H1 (cell line): ENCODE measurements around the gene NFAM1. TPM values are rescaled to one million over a fixed set of nuclear protein-coding genes. Genes with fewer than 3 reads are reported as not detected.

Experiments used
- CTCF ChIA-PET: fragments of 300-600 bp; sonication (Branson Sonifier 250); formaldehyde crosslinking; loops from one replicate; lab custom pipeline; 2021; ENCODE audit not compliant: partially characterized antibody; lab: Charles Lee
- POLR2A ChIA-PET: fragments of 300-600 bp; sonication (Branson Sonifier 250); formaldehyde crosslinking; loops from one replicate; lab custom pipeline; 2021; ENCODE audit warnings: inconsistent platforms; ENCODE audit not compliant: partially characterized antibody; lab: Charles Lee
- DNase-seq, 2 experiments: peaks; one replicate each; pipeline versions ENCODE4 v3.0.0 to v3.0.0-alpha.2; 2010 to 2022; ENCODE audit warnings: low spot score in 2 of 2, low read depth in 1 of 2, mixed read lengths in 1 of 2
- FAIRE-seq: peaks from 2 replicates; lab custom pipeline; 2011; peaks lifted over from hg19 to GRCh38; lab: Jason Lieb, UNC
- H2AFZ ChIP-seq: 2 replicates; pipeline ENCODE4 v1.8.1; 2012; ENCODE audit warnings: low read length, inconsistent platforms
- H2AK5ac ChIP-seq: 2 replicates; pipeline ENCODE4 v1.6.1; 2013; ENCODE audit warnings: low read depth, low read length
- H2BK120ac ChIP-seq: replicated peaks from 2 replicates; pipeline ENCODE3; 2013; ENCODE audit warnings: low read depth, low read length, inconsistent platforms
- H2BK12ac ChIP-seq: 2 replicates; pipeline ENCODE4 v1.6.1; 2013; ENCODE audit warnings: low read depth, low read length
- H2BK15ac ChIP-seq: 2 replicates; pipeline ENCODE4 v1.6.1; 2013; ENCODE audit warnings: low read length
- H2BK20ac ChIP-seq: 2 replicates; pipeline ENCODE4 v1.6.1; 2013; ENCODE audit warnings: low read length
- H2BK5ac ChIP-seq: 2 replicates; pipeline ENCODE4 v1.6.1; 2013; ENCODE audit warnings: low read depth, low read length
- H3K14ac ChIP-seq: 2 replicates; pipeline ENCODE4 v1.6.1; 2013; ENCODE audit warnings: inconsistent platforms; ENCODE audit not compliant: insufficient read length
- H3K18ac ChIP-seq: 2 replicates; pipeline ENCODE4 v1.6.1; 2013; ENCODE audit warnings: low read length; ENCODE audit errors: extremely low read depth
- H3K23ac ChIP-seq: 2 replicates; pipeline ENCODE4 v1.6.1; 2013; ENCODE audit warnings: inconsistent platforms; ENCODE audit not compliant: insufficient read length
- H3K23me2 ChIP-seq: 2 replicates; pipeline ENCODE4 v1.6.1; 2013; ENCODE audit warnings: low read depth, low read length
- H3K27ac ChIP-seq: 2 replicates; pipeline ENCODE4 v1.6.1; 2011; ENCODE audit warnings: low read depth, low read length, inconsistent platforms
- H3K27me3 ChIP-seq, 4 experiments: replicated peaks in 1 of 4; 1 replicate in 1 of 4; 2 replicates in 3 of 4; pipeline versions ENCODE4 v1.6.1 to v1.8.1; 2011 to 2013; ENCODE audit warnings: low read length in 3 of 4, mild to moderate bottlenecking in 3 of 4, inconsistent platforms in 2 of 4, mixed read lengths in 2 of 4, moderate library complexity in 1 of 4; ENCODE audit not compliant: control insufficient read depth in 3 of 4, insufficient read depth in 3 of 4; ENCODE audit errors: extremely low read depth in 1 of 4
- H3K36me3 ChIP-seq, 4 experiments: 2 replicates each; pipeline versions ENCODE4 v1.6.1 to v1.8.1; 2011 to 2013; ENCODE audit warnings: mild to moderate bottlenecking in 4 of 4, low read length in 3 of 4, moderate library complexity in 2 of 4, control low read depth in 1 of 4, inconsistent platforms in 1 of 4; ENCODE audit not compliant: insufficient read depth in 4 of 4, control insufficient read depth in 2 of 4
- H3K4ac ChIP-seq: replicated peaks from 2 replicates; pipeline ENCODE3; 2013; ENCODE audit warnings: low read length, low read depth, mixed read lengths, inconsistent platforms; ENCODE audit not compliant: insufficient read length
- H3K4me1 ChIP-seq, 4 experiments: replicated peaks in 1 of 4; 1 replicate in 1 of 4; 2 replicates in 3 of 4; pipeline versions ENCODE4 v1.6.1 to v1.8.1; 2011 to 2013; ENCODE audit warnings: low read length in 3 of 4, inconsistent platforms in 2 of 4, mixed read lengths in 1 of 4; ENCODE audit not compliant: insufficient read depth in 4 of 4, control insufficient read depth in 3 of 4
- H3K4me2 ChIP-seq, 2 experiments: 2 replicates each; pipeline versions ENCODE4 v1.6.1 to v1.8.1; 2011 to 2013; ENCODE audit warnings: low read depth in 2 of 2, low read length in 2 of 2, control low read depth in 1 of 2, inconsistent platforms in 1 of 2, mild to moderate bottlenecking in 1 of 2; ENCODE audit not compliant: insufficient read depth in 1 of 2
- H3K4me3 ChIP-seq, 4 experiments: fragments of 200-600, 300-600 bp in 1 of 4; sonication (generic), shearing (Covaris generic), sonication (Bioruptor Twin) in 1 of 4; 2 replicates each; pipeline versions ENCODE4 v1.5.1 to v1.8.1; 2011 to 2016; ENCODE audit warnings: low read length in 4 of 4, low read depth in 3 of 4, control low read depth in 2 of 4, inconsistent platforms in 2 of 4, mild to moderate bottlenecking in 2 of 4, mixed read lengths in 1 of 4, moderate library complexity in 1 of 4; ENCODE audit not compliant: insufficient read depth in 2 of 4; ENCODE audit errors: extremely low read depth in 1 of 4
- H3K56ac ChIP-seq: replicated peaks from 2 replicates; pipeline ENCODE3; 2013; ENCODE audit warnings: low read depth, mild to moderate bottlenecking, mixed read lengths, low read length, inconsistent platforms; ENCODE audit not compliant: insufficient read length
- H3K79me1 ChIP-seq: 2 replicates; pipeline ENCODE4 v1.6.1; 2013; ENCODE audit warnings: low read depth, low read length, control low read depth
- H3K79me2 ChIP-seq, 2 experiments: 2 replicates each; pipeline versions ENCODE4 v1.6.1 to v1.8.1; 2012 to 2013; ENCODE audit warnings: low read length in 2 of 2, mild to moderate bottlenecking in 2 of 2, inconsistent platforms in 1 of 2; ENCODE audit not compliant: insufficient read depth in 2 of 2, control insufficient read depth in 1 of 2
- H3K9ac ChIP-seq, 4 experiments: replicated peaks in 1 of 4; 1 replicate in 1 of 4; 2 replicates in 3 of 4; pipeline versions ENCODE4 v1.6.1 to v1.8.1; 2011 to 2013; ENCODE audit warnings: low read depth in 3 of 4, low read length in 3 of 4, control low read depth in 2 of 4, mild to moderate bottlenecking in 2 of 4, moderate library complexity in 2 of 4, inconsistent platforms in 1 of 4; ENCODE audit errors: extremely low read depth in 1 of 4
- H3K9me3 ChIP-seq, 2 experiments: 2 replicates each; pipeline versions ENCODE4 v1.6.1 to v1.8.1; 2012 to 2013; ENCODE audit warnings: mild to moderate bottlenecking in 2 of 2, moderate library complexity in 2 of 2, control low read depth in 1 of 2, inconsistent platforms in 1 of 2, low read depth in 1 of 2, low read length in 1 of 2, mixed read lengths in 1 of 2; ENCODE audit not compliant: insufficient read depth in 2 of 2
- H4K20me1 ChIP-seq, 2 experiments: replicated peaks in 1 of 2; 2 replicates each; pipeline versions ENCODE3 to v1.8.1; 2011 to 2013; ENCODE audit warnings: inconsistent platforms in 2 of 2, low read length in 2 of 2, mild to moderate bottlenecking in 1 of 2; ENCODE audit not compliant: insufficient read depth in 2 of 2, control insufficient read depth in 1 of 2
- H4K5ac ChIP-seq: 2 replicates; pipeline ENCODE4 v1.6.1; 2013; ENCODE audit warnings: low read length, low read depth, mixed read lengths, inconsistent platforms; ENCODE audit not compliant: insufficient read length
- H4K8ac ChIP-seq: 2 replicates; pipeline ENCODE4 v1.8.0; 2013; ENCODE audit warnings: mild to moderate bottlenecking, moderate library complexity, low read length, inconsistent platforms; ENCODE audit not compliant: insufficient read depth; ENCODE audit errors: extremely low read depth
- H4K91ac ChIP-seq: replicated peaks from 2 replicates; pipeline ENCODE3; 2013; ENCODE audit warnings: low read length, mixed read lengths, inconsistent platforms; ENCODE audit not compliant: insufficient read length
- CEBPB ChIP-seq: IDR thresholded peaks from 2 replicates; pipeline ENCODE4 v1.6.1; 2012; ENCODE audit warnings: low read depth, low read length
- CTBP2 ChIP-seq: IDR thresholded peaks from 2 replicates; pipeline ENCODE4 v1.7.0; 2011; ENCODE audit warnings: borderline replicate concordance, mild to moderate bottlenecking, moderate library complexity, mixed read lengths, low read length; ENCODE audit not compliant: insufficient read depth, insufficient read length
- KDM1A ChIP-seq: fragments of 200-600, 300-600 bp; sonication (generic); IDR thresholded peaks from 2 replicates; pipeline ENCODE4 v1.7.1; 2016; ENCODE audit warnings: mild to moderate bottlenecking, low read length, borderline replicate concordance
- MAFK ChIP-seq: IDR thresholded peaks from 2 replicates; pipeline ENCODE4 v1.6.1; 2012; ENCODE audit warnings: low read depth, mild to moderate bottlenecking, improper control_type of control experiment, low read length
- PHF8 ChIP-seq: fragments of 200-600 bp; sonication (generic); conservative IDR thresholded peaks from 2 replicates; pipeline ENCODE4 v1.7.1; 2012; ENCODE audit warnings: low read depth, mild to moderate bottlenecking, inconsistent platforms, low read length, moderate library complexity
- WGBS, 2 experiments: shearing (Covaris generic) in 1 of 2; methylation state at CpG; one replicate each; pipeline versions ENCODE4 v1.1.6 to v1.1.7; 2013 to 2015; ENCODE audit warnings: low lambda C conversion rate in 2 of 2, mixed read lengths in 2 of 2, inconsistent platforms in 1 of 2, low coverage in 1 of 2, missing lambda C conversion rate in 1 of 2; ENCODE audit not compliant: insufficient replicate concordance in 2 of 2, insufficient coverage in 1 of 2, insufficient read length in 1 of 2; ENCODE audit errors: extremely low coverage in 1 of 2, missing lambda C conversion rate in 1 of 2; 5-methylcytosine and 5-hydroxymethylcytosine counted together
- polyA plus RNA-seq, 7 experiments: library from polyadenylated mRNA; depleted of rRNA in 3 of 7; stranded (reverse) in 5 of 7; unstranded in 2 of 7; fragments of >200 nt in 5 of 7; fragments of 200-250 nt in 2 of 7; gene quantifications; 1 replicate in 5 of 7; 2 replicates in 1 of 7; 4 replicates in 1 of 7; pipeline versions ENCODE4 v1.2.1 to v1.2.3, GENCODE V29; 2011 to 2013; ENCODE audit warnings: missing spikeins in 2 of 7, mixed read lengths in 2 of 7
- total RNA-seq: library from RNA; stranded (reverse); fragmentation: NEBNext Ultra II Directional; extraction: Animal tissue kit (Norgen Biotek cat#: 25700); gene quantifications from 2 replicates; pipeline ENCODE4 v1.2.1, GENCODE V29; 2021
- TF ChIP-seq, protein P1 (sequence below): IDR thresholded peaks from 2 replicates; pipeline ENCODE4 v1.6.1; 2012; ENCODE audit warnings: low read length, inconsistent platforms

Gene NFAM1
- total and polyA plus RNA-seq, 2 of the 8 experiments (the other 6 are each of a cell fraction or from before 2014, with no cell fraction given): 0.62 to 0.73 TPM

DNA sequence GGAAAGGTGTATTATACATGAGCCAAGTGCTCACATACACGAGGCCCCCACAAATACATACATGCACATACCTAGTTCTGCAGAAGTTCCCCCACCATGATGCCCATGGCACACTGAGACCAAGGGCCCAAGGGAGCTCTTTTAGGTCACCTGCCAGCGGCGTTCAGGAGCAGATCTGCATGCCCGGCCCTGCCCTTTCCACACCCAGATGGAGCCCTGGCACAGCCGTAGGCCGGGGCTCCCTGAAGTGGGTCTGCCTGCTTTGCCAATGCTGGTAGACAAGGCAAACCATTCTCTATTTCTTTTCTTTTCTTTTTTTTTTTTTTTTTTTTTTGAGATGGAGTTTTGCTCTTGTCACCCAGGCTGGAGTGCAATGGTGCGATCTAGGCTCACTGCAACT lies 21.5 kb downstream of the NFAM1 start:
- Histone ChIP-seq H3K9ac (no peak overlapping the region), H3K23me2 (no peaks in the 10 kb centered on the region), H4K8ac (no peak overlapping the region), H4K5ac (no peak overlapping the region), H3K79me1 (no peaks in the 10 kb centered on the region), H3K23ac (no peak overlapping the region), H3K18ac (no peak overlapping the region), H2BK5ac (no peak overlapping the region), H3K27me3 (0 out of 7 replicates have a peak, but pooled peaks cover 0 to 2% (median 0%) of the 10 kb centered on the region in 4 experiments), H3K4me3 (no peak overlapping the region), H2BK120ac (no peak overlapping the region), H3K4ac (no peak overlapping the region), H2BK15ac (no peak overlapping the region), H2AK5ac (no peak overlapping the region), H3K56ac (no peak overlapping the region), H4K20me1 (no peaks in the 10 kb centered on the region), H2AFZ (no peak overlapping the region), H3K27ac (no peak overlapping the region), H3K14ac (no peak overlapping the region), H3K9me3 (no peaks in the 10 kb centered on the region), H3K4me1 (peaks cover 0 to 9% (median 5%) of the 10 kb centered on the region in 4 experiments; a peak in 6 of 7 replicates), H3K4me2 (no peak overlapping the region), H2BK12ac (no peak overlapping the region), H3K79me2 (no peaks in the 10 kb centered on the region), H3K36me3 (no peaks in the 10 kb centered on the region), H4K91ac (no peak overlapping the region), H2BK20ac (no peak overlapping the region)
- FAIRE-seq (no peak), DNase-seq (no peak)
- ChIA-PET POLR2A (no interaction called here), CTCF (interaction anchor here (2.3 kb wide), 1 partner anchor 10 kb away, joined by 7 read pairs; no protein-coding TSS in a partner anchor)
- 93% methylated on average over 6 of the region's 7 CpGs; no CpG with 5 or more reads in 1 of the 2 experiments for WGBS, 2 experiments
- TF ChIP-seq CTBP2 (no peak), PHF8 (no peak), MAFK (no peak), CEBPB (no peak), KDM1A (no peak)
- TF ChIP-seq, protein P1, sequence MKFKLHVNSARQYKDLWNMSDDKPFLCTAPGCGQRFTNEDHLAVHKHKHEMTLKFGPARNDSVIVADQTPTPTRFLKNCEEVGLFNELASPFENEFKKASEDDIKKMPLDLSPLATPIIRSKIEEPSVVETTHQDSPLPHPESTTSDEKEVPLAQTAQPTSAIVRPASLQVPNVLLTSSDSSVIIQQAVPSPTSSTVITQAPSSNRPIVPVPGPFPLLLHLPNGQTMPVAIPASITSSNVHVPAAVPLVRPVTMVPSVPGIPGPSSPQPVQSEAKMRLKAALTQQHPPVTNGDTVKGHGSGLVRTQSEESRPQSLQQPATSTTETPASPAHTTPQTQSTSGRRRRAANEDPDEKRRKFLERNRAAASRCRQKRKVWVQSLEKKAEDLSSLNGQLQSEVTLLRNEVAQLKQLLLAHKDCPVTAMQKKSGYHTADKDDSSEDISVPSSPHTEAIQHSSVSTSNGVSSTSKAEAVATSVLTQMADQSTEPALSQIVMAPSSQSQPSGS: no peak
